Endothelial cell of umbilical vein (primary cell): Measurements from ENCODE around the gene KIAA1958. TPM values are rescaled to one million over a fixed set of nuclear protein-coding genes. Genes with fewer than 3 reads are reported as not detected.

ENCODE experiments used
- BruUV-seq: library from RNA; stranded (reverse); fragments of 400-500 nt; replicated peaks from 2 replicates; lab custom pipeline; 2021; lab: Mats Ljungman, UMichigan
- CTCF ChIA-PET: fragments of 300-600, 350-600 bp; sonication (Branson Sonifier 250); formaldehyde crosslinking; loops from one replicate; lab custom pipeline; 2021; ENCODE audit warnings: antibody characterized with exemption, inconsistent platforms; lab: Charles Lee
- POLR2A ChIA-PET: fragments of 300-600, 350-600 bp; sonication (Branson Sonifier 250); formaldehyde crosslinking; loops from one replicate; lab custom pipeline; 2021; ENCODE audit warnings: antibody characterized with exemption, inconsistent platforms; lab: Charles Lee
- DNase-seq: peaks from one replicate; pipeline ENCODE4 v3.0.0-alpha.2; 2011; ENCODE audit warnings: low read depth, low spot score
- FAIRE-seq: peaks from 2 replicates; lab custom pipeline; 2011; peaks lifted over from hg19 to GRCh38; lab: Jason Lieb, UNC
- H2AFZ ChIP-seq: 2 replicates; pipeline ENCODE4 v1.6.0; 2012; ENCODE audit warnings: low read depth, low read length, control low read depth, inconsistent platforms
- H3K27ac ChIP-seq: 2 replicates; pipeline ENCODE4 v1.5.1; 2011; ENCODE audit warnings: low read depth, mild to moderate bottlenecking, control low read depth, low read length, moderate library complexity; ENCODE audit not compliant: insufficient read depth
- H3K27me3 ChIP-seq, 2 experiments: 2 replicates each; pipeline versions ENCODE4 v1.6.0 to v1.6.1; 2011; ENCODE audit warnings: low read length in 2 of 2, mixed read lengths in 1 of 2; ENCODE audit not compliant: control insufficient read depth in 2 of 2, insufficient read depth in 2 of 2
- H3K36me3 ChIP-seq, 2 experiments: 2 replicates in 1 of 2; 3 replicates in 1 of 2; pipeline ENCODE4 v1.5.1; 2011; ENCODE audit warnings: low read length in 2 of 2, mild to moderate bottlenecking in 1 of 2, moderate library complexity in 1 of 2; ENCODE audit not compliant: control insufficient read depth in 2 of 2, insufficient read depth in 2 of 2; ENCODE audit errors: extremely low read depth in 1 of 2
- H3K4me1 ChIP-seq: 3 replicates; pipeline ENCODE4 v1.5.1; 2011; ENCODE audit warnings: mild to moderate bottlenecking, low read length; ENCODE audit not compliant: control insufficient read depth, insufficient read depth; ENCODE audit errors: extremely low read depth
- H3K4me2 ChIP-seq: 2 replicates; pipeline ENCODE4 v1.6.1; 2011; ENCODE audit warnings: low read length, control low read depth, mixed read lengths; ENCODE audit not compliant: insufficient read depth
- H3K4me3 ChIP-seq, 3 experiments: fragments of 200-600 bp in 1 of 3; sonication (generic), shearing (Covaris generic) in 1 of 3; replicated peaks in 1 of 3; 2 replicates each; pipeline ENCODE4 v1.5.1; 2011 to 2016; ENCODE audit warnings: control low read depth in 3 of 3, low read length in 3 of 3, mild to moderate bottlenecking in 2 of 3, inconsistent platforms in 1 of 3, low read depth in 1 of 3, moderate library complexity in 1 of 3; ENCODE audit not compliant: insufficient read depth in 1 of 3
- H3K79me2 ChIP-seq: 2 replicates; pipeline ENCODE4 v1.6.0; 2012; ENCODE audit warnings: low read length, inconsistent platforms; ENCODE audit not compliant: control insufficient read depth, insufficient read depth
- H3K9ac ChIP-seq: replicated peaks from 2 replicates; pipeline ENCODE3; 2011; ENCODE audit warnings: low read length, control low read depth; ENCODE audit not compliant: insufficient read depth; ENCODE audit errors: extremely low read depth
- H3K9me1 ChIP-seq: replicated peaks from 3 replicates; pipeline ENCODE4 v1.6.0; 2011; ENCODE audit warnings: mild to moderate bottlenecking, low read length; ENCODE audit not compliant: control insufficient read depth, insufficient read depth; ENCODE audit errors: extremely low read depth
- H3K9me3 ChIP-seq: replicated peaks from 2 replicates; pipeline ENCODE4 v1.5.1; 2012; ENCODE audit warnings: low read length, inconsistent platforms; ENCODE audit not compliant: control insufficient read depth, insufficient read depth
- H4K20me1 ChIP-seq: replicated peaks from 2 replicates; pipeline ENCODE3; 2011; ENCODE audit warnings: mild to moderate bottlenecking, low read length; ENCODE audit not compliant: control insufficient read depth, insufficient read depth; ENCODE audit errors: extremely low read depth
- CTCF ChIP-seq, 2 donors: IDR thresholded peaks; 1 replicate in 1 of 2; 2 replicates in 1 of 2; pipeline ENCODE4 v1.5.1; 2011; ENCODE audit warnings: low read length in 2 of 2, mild to moderate bottlenecking in 2 of 2, moderate library complexity in 2 of 2, control low read depth in 1 of 2, inconsistent platforms in 1 of 2, low read depth in 1 of 2; ENCODE audit not compliant: insufficient read depth in 1 of 2; ENCODE audit errors: extremely low read depth in 1 of 2
- EZH2 ChIP-seq: IDR thresholded peaks from 2 replicates; pipeline ENCODE4 v1.6.1; 2012; ENCODE audit warnings: borderline replicate concordance, low read depth, mild to moderate bottlenecking, moderate library complexity, low read length, inconsistent platforms; ENCODE audit not compliant: severe bottlenecking
- FOS ChIP-seq: IDR thresholded peaks from 2 replicates; pipeline ENCODE4 v1.6.1; 2011; ENCODE audit warnings: mild to moderate bottlenecking, low read length, moderate library complexity, borderline replicate concordance; ENCODE audit not compliant: insufficient read depth
- GATA2 ChIP-seq: IDR thresholded peaks from 2 replicates; pipeline ENCODE4 v1.7.0; 2011; ENCODE audit warnings: low read depth, mild to moderate bottlenecking, moderate library complexity, mixed read lengths, low read length; ENCODE audit not compliant: insufficient read length, insufficient read depth
- JUN ChIP-seq: IDR thresholded peaks from 2 replicates; pipeline ENCODE4 v1.6.1; 2011; ENCODE audit warnings: borderline replicate concordance, low read depth; ENCODE audit not compliant: insufficient read length, insufficient read depth
- MAX ChIP-seq: IDR thresholded peaks from 2 replicates; pipeline ENCODE4 v1.6.1; 2011; ENCODE audit not compliant: insufficient read depth, insufficient read length
- MYC ChIP-seq: IDR thresholded peaks from one replicate; pipeline ENCODE4 v1.6.1; 2011; ENCODE audit warnings: mild to moderate bottlenecking, low read depth, low read length
- POLR2A ChIP-seq: IDR thresholded peaks from 2 replicates; pipeline ENCODE4 v1.6.1; 2012; ENCODE audit warnings: low read depth, mild to moderate bottlenecking, control low read depth, low read length
- POLR2AphosphoS5 ChIP-seq: IDR thresholded peaks from 2 replicates; pipeline ENCODE4 v1.6.1; 2012; ENCODE audit warnings: low read depth, mild to moderate bottlenecking, control low read depth, low read length, moderate library complexity; ENCODE audit not compliant: insufficient read depth
- dilution Hi-C: fragments of 300-500 bp; cut with MboI; formaldehyde crosslinking; loops from one replicate; pipeline ENCODE4 v1.15.0; 2019; ENCODE audit warnings: low sequenced_read_pairs; ENCODE audit not compliant: extremely low pct_ligation_motif_present
- intact Hi-C: fragments of 100-400 bp; cut with micrococcal nuclease; formaldehyde crosslinking; loops from one replicate; pipeline ENCODE4 v1.10.0; 2022
- polyA plus RNA-seq, 4 experiments: library from polyadenylated mRNA; depleted of rRNA in 3 of 4; stranded (reverse) in 3 of 4; unstranded in 1 of 4; fragments of >200 nt; gene quantifications; 2 replicates each; pipeline versions ENCODE4 v1.2.1 to v1.2.3, GENCODE V29; 2011 to 2012; ENCODE audit warnings: missing spikeins in 1 of 4
- total RNA-seq: library from RNA; stranded (reverse); gene quantifications from 2 replicates; pipeline ENCODE4 v1.2.3, GENCODE V29; 2021

KIAA1958 gene
- total and polyA plus RNA-seq, 2 donors (not counting 3 experiments of a cell fraction or from before 2014, with no cell fraction given), result 1.7 to 5.0 TPM

- dilution Hi-C loops (no loop called here), intact Hi-C loops (no loop called here)
- no TSS peak for BruUV-seq
- Histone ChIP-seq H3K9me3 (no peaks in the 10 kb centered on the region), H3K27me3 (no peaks in the 10 kb centered on the region), H3K4me1 (no peaks in the 10 kb centered on the region), H3K4me2 (no peak overlapping the region), H3K9ac (no peak overlapping the region), H4K20me1 (no peaks in the 10 kb centered on the region), H2AFZ (no peak overlapping the region), H3K36me3 (no peaks in the 10 kb centered on the region), H3K9me1 (no peaks in the 10 kb centered on the region), H3K27ac (no peak overlapping the region), H3K79me2 (no peaks in the 10 kb centered on the region), H3K4me3 (no peak overlapping the region)
- FAIRE-seq (no peak), DNase-seq (no peak)
- TF ChIP-seq MYC (no peak), GATA2 (no peak), CTCF (IDR thresholded peaks at IDR 0.05; ENCODE audit: extremely low read depth in 1 of 2, insufficient read depth in 1 of 2, low read depth in 1 of 2, low read length in 2 of 2) (no peak), POLR2A (no peak), EZH2 (no peak), POLR2AphosphoS5 (no peak), JUN (no peak), MAX (no peak), FOS (no peak)
- ChIA-PET CTCF (interaction anchor here (1.3 kb wide), 1 partner anchor 169 kb away, joined by 3 read pairs; the partner anchor contains the start of gene INIP), POLR2A (no interaction called here)
Observed at GRCh38 chr9:112548836-112549595, 62.4 kb downstream of the KIAA1958 start.
